Upper lobe of left lung (tissue), 4 donors: ENCODE results near the gene MUC22.

Experiments used
- EP300 ChIP-seq, 4 donors: sonication (generic); formaldehyde crosslinking; IDR thresholded peaks; one replicate each; pipeline ENCODE4 v1.5.1; 2017; ENCODE audit warnings: antibody characterized with exemption in 4 of 4, control low read depth in 2 of 4
- POLR2A ChIP-seq, 4 donors: fragments of 450-650 bp; IDR thresholded peaks; one replicate each; pipeline ENCODE4 v1.5.1; 2016 to 2017; ENCODE audit warnings: antibody characterized with exemption in 4 of 4, mild to moderate bottlenecking in 2 of 4
- POLR2AphosphoS5 ChIP-seq, 2 donors: sonication (generic); formaldehyde crosslinking; IDR thresholded peaks; one replicate each; pipeline ENCODE4 v1.5.1; 2017; ENCODE audit warnings: antibody characterized with exemption in 2 of 2
- TF ChIP-seq, protein P1 (sequence below), 6 experiments: fragments of 450-650 bp in 4 of 6; fragments of 200-600 bp in 2 of 6; sonication (generic) in 2 of 6; IDR thresholded peaks; one replicate each; pipeline ENCODE4 v1.5.1; 2016 to 2019; ENCODE audit warnings: antibody characterized with exemption in 6 of 6

DNA sequence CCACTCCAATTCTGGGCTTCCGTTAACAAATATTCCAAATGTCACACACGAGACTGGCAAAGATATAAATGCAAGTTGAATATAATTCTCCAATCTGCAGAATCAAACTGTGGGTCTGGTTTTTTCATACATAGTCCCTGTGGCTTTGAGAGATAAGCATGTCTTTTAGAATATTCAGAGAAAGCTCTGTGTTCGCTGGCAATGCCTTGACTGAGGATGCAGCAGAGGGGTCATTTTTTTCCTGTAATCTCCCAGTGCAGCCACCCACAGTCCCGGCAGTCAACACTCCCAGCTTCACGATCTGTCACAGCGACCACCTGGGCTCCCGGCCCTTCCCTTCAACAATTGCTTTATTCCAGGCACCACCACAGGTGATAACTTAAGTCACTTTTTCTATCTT, 30.5 kb downstream of the MUC22 start:
- TF ChIP-seq, protein P1, sequence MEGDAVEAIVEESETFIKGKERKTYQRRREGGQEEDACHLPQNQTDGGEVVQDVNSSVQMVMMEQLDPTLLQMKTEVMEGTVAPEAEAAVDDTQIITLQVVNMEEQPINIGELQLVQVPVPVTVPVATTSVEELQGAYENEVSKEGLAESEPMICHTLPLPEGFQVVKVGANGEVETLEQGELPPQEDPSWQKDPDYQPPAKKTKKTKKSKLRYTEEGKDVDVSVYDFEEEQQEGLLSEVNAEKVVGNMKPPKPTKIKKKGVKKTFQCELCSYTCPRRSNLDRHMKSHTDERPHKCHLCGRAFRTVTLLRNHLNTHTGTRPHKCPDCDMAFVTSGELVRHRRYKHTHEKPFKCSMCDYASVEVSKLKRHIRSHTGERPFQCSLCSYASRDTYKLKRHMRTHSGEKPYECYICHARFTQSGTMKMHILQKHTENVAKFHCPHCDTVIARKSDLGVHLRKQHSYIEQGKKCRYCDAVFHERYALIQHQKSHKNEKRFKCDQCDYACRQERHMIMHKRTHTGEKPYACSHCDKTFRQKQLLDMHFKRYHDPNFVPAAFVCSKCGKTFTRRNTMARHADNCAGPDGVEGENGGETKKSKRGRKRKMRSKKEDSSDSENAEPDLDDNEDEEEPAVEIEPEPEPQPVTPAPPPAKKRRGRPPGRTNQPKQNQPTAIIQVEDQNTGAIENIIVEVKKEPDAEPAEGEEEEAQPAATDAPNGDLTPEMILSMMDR (IDR thresholded peaks at IDR 0.05): no peak
- TF ChIP-seq EP300 (IDR thresholded peaks at IDR 0.05): no peak
- no peak for TF ChIP-seq POLR2A (IDR thresholded peaks at IDR 0.05)
- TF ChIP-seq POLR2AphosphoS5 (IDR thresholded peaks at IDR 0.05): no peak
